H1 (cell line): Measurements from ENCODE around the gene ZNF609. TPM values are rescaled to one million over a fixed set of nuclear protein-coding genes. Genes with fewer than 3 reads are reported as not detected.

Experiments
- CTCF ChIA-PET: fragments of 300-600 bp; sonication (Branson Sonifier 250); formaldehyde crosslinking; loops from one replicate; lab custom pipeline; 2021; ENCODE audit not compliant: partially characterized antibody; lab: Charles Lee
- POLR2A ChIA-PET: fragments of 300-600 bp; sonication (Branson Sonifier 250); formaldehyde crosslinking; loops from one replicate; lab custom pipeline; 2021; ENCODE audit warnings: inconsistent platforms; ENCODE audit not compliant: partially characterized antibody; lab: Charles Lee
- DNase-seq, 2 experiments: peaks; one replicate each; pipeline versions ENCODE4 v3.0.0 to v3.0.0-alpha.2; 2010 to 2022; ENCODE audit warnings: low spot score in 2 of 2, low read depth in 1 of 2, mixed read lengths in 1 of 2
- FAIRE-seq: peaks from 2 replicates; lab custom pipeline; 2011; peaks lifted over from hg19 to GRCh38; lab: Jason Lieb, UNC
- H2AFZ ChIP-seq: 2 replicates; pipeline ENCODE4 v1.8.1; 2012; ENCODE audit warnings: low read length, inconsistent platforms
- H2AK5ac ChIP-seq: 2 replicates; pipeline ENCODE4 v1.6.1; 2013; ENCODE audit warnings: low read depth, low read length
- H2BK120ac ChIP-seq: replicated peaks from 2 replicates; pipeline ENCODE3; 2013; ENCODE audit warnings: low read depth, low read length, inconsistent platforms
- H2BK12ac ChIP-seq: 2 replicates; pipeline ENCODE4 v1.6.1; 2013; ENCODE audit warnings: low read depth, low read length
- H2BK15ac ChIP-seq: 2 replicates; pipeline ENCODE4 v1.6.1; 2013; ENCODE audit warnings: low read length
- H2BK20ac ChIP-seq: 2 replicates; pipeline ENCODE4 v1.6.1; 2013; ENCODE audit warnings: low read length
- H2BK5ac ChIP-seq: 2 replicates; pipeline ENCODE4 v1.6.1; 2013; ENCODE audit warnings: low read depth, low read length
- H3K14ac ChIP-seq: 2 replicates; pipeline ENCODE4 v1.6.1; 2013; ENCODE audit warnings: inconsistent platforms; ENCODE audit not compliant: insufficient read length
- H3K18ac ChIP-seq: 2 replicates; pipeline ENCODE4 v1.6.1; 2013; ENCODE audit warnings: low read length; ENCODE audit errors: extremely low read depth
- H3K23ac ChIP-seq: 2 replicates; pipeline ENCODE4 v1.6.1; 2013; ENCODE audit warnings: inconsistent platforms; ENCODE audit not compliant: insufficient read length
- H3K23me2 ChIP-seq: 2 replicates; pipeline ENCODE4 v1.6.1; 2013; ENCODE audit warnings: low read depth, low read length
- H3K27ac ChIP-seq: 2 replicates; pipeline ENCODE4 v1.6.1; 2011; ENCODE audit warnings: low read depth, low read length, inconsistent platforms
- H3K27me3 ChIP-seq, 4 experiments: replicated peaks in 1 of 4; 1 replicate in 1 of 4; 2 replicates in 3 of 4; pipeline versions ENCODE4 v1.6.1 to v1.8.1; 2011 to 2013; ENCODE audit warnings: low read length in 3 of 4, mild to moderate bottlenecking in 3 of 4, inconsistent platforms in 2 of 4, mixed read lengths in 2 of 4, moderate library complexity in 1 of 4; ENCODE audit not compliant: control insufficient read depth in 3 of 4, insufficient read depth in 3 of 4; ENCODE audit errors: extremely low read depth in 1 of 4
- H3K36me3 ChIP-seq, 4 experiments: 2 replicates each; pipeline versions ENCODE4 v1.6.1 to v1.8.1; 2011 to 2013; ENCODE audit warnings: mild to moderate bottlenecking in 4 of 4, low read length in 3 of 4, moderate library complexity in 2 of 4, control low read depth in 1 of 4, inconsistent platforms in 1 of 4; ENCODE audit not compliant: insufficient read depth in 4 of 4, control insufficient read depth in 2 of 4
- H3K4ac ChIP-seq: replicated peaks from 2 replicates; pipeline ENCODE3; 2013; ENCODE audit warnings: low read length, low read depth, mixed read lengths, inconsistent platforms; ENCODE audit not compliant: insufficient read length
- H3K4me1 ChIP-seq, 4 experiments: replicated peaks in 1 of 4; 1 replicate in 1 of 4; 2 replicates in 3 of 4; pipeline versions ENCODE4 v1.6.1 to v1.8.1; 2011 to 2013; ENCODE audit warnings: low read length in 3 of 4, inconsistent platforms in 2 of 4, mixed read lengths in 1 of 4; ENCODE audit not compliant: insufficient read depth in 4 of 4, control insufficient read depth in 3 of 4
- H3K4me2 ChIP-seq, 2 experiments: 2 replicates each; pipeline versions ENCODE4 v1.6.1 to v1.8.1; 2011 to 2013; ENCODE audit warnings: low read depth in 2 of 2, low read length in 2 of 2, control low read depth in 1 of 2, inconsistent platforms in 1 of 2, mild to moderate bottlenecking in 1 of 2; ENCODE audit not compliant: insufficient read depth in 1 of 2
- H3K4me3 ChIP-seq, 4 experiments: fragments of 200-600, 300-600 bp in 1 of 4; sonication (generic), shearing (Covaris generic), sonication (Bioruptor Twin) in 1 of 4; 2 replicates each; pipeline versions ENCODE4 v1.5.1 to v1.8.1; 2011 to 2016; ENCODE audit warnings: low read length in 4 of 4, low read depth in 3 of 4, control low read depth in 2 of 4, inconsistent platforms in 2 of 4, mild to moderate bottlenecking in 2 of 4, mixed read lengths in 1 of 4, moderate library complexity in 1 of 4; ENCODE audit not compliant: insufficient read depth in 2 of 4; ENCODE audit errors: extremely low read depth in 1 of 4
- H3K56ac ChIP-seq: replicated peaks from 2 replicates; pipeline ENCODE3; 2013; ENCODE audit warnings: low read depth, mild to moderate bottlenecking, mixed read lengths, low read length, inconsistent platforms; ENCODE audit not compliant: insufficient read length
- H3K79me1 ChIP-seq: 2 replicates; pipeline ENCODE4 v1.6.1; 2013; ENCODE audit warnings: low read depth, low read length, control low read depth
- H3K79me2 ChIP-seq, 2 experiments: 2 replicates each; pipeline versions ENCODE4 v1.6.1 to v1.8.1; 2012 to 2013; ENCODE audit warnings: low read length in 2 of 2, mild to moderate bottlenecking in 2 of 2, inconsistent platforms in 1 of 2; ENCODE audit not compliant: insufficient read depth in 2 of 2, control insufficient read depth in 1 of 2
- H3K9ac ChIP-seq, 4 experiments: replicated peaks in 1 of 4; 1 replicate in 1 of 4; 2 replicates in 3 of 4; pipeline versions ENCODE4 v1.6.1 to v1.8.1; 2011 to 2013; ENCODE audit warnings: low read depth in 3 of 4, low read length in 3 of 4, control low read depth in 2 of 4, mild to moderate bottlenecking in 2 of 4, moderate library complexity in 2 of 4, inconsistent platforms in 1 of 4; ENCODE audit errors: extremely low read depth in 1 of 4
- H3K9me3 ChIP-seq, 2 experiments: 2 replicates each; pipeline versions ENCODE4 v1.6.1 to v1.8.1; 2012 to 2013; ENCODE audit warnings: mild to moderate bottlenecking in 2 of 2, moderate library complexity in 2 of 2, control low read depth in 1 of 2, inconsistent platforms in 1 of 2, low read depth in 1 of 2, low read length in 1 of 2, mixed read lengths in 1 of 2; ENCODE audit not compliant: insufficient read depth in 2 of 2
- H4K20me1 ChIP-seq, 2 experiments: replicated peaks in 1 of 2; 2 replicates each; pipeline versions ENCODE3 to v1.8.1; 2011 to 2013; ENCODE audit warnings: inconsistent platforms in 2 of 2, low read length in 2 of 2, mild to moderate bottlenecking in 1 of 2; ENCODE audit not compliant: insufficient read depth in 2 of 2, control insufficient read depth in 1 of 2
- H4K5ac ChIP-seq: 2 replicates; pipeline ENCODE4 v1.6.1; 2013; ENCODE audit warnings: low read length, low read depth, mixed read lengths, inconsistent platforms; ENCODE audit not compliant: insufficient read length
- H4K8ac ChIP-seq: 2 replicates; pipeline ENCODE4 v1.8.0; 2013; ENCODE audit warnings: mild to moderate bottlenecking, moderate library complexity, low read length, inconsistent platforms; ENCODE audit not compliant: insufficient read depth; ENCODE audit errors: extremely low read depth
- H4K91ac ChIP-seq: replicated peaks from 2 replicates; pipeline ENCODE3; 2013; ENCODE audit warnings: low read length, mixed read lengths, inconsistent platforms; ENCODE audit not compliant: insufficient read length
- BRCA1 ChIP-seq: IDR thresholded peaks from 2 replicates; pipeline ENCODE4 v1.6.1; 2012; ENCODE audit warnings: low read depth, low read length, improper control_type of control experiment
- CBX5 ChIP-seq: fragments of 300-800, 300-1000 bp; sonication (generic); IDR thresholded peaks from 2 replicates; pipeline ENCODE4 v1.7.1; 2016; ENCODE audit warnings: antibody characterized with exemption, low read length, low read depth
- CREB1 ChIP-seq: IDR thresholded peaks from 2 replicates; pipeline ENCODE4 v1.6.1; 2012; ENCODE audit warnings: inconsistent platforms
- NANOG ChIP-seq: IDR thresholded peaks from 2 replicates; pipeline ENCODE4 v1.6.1; 2011; ENCODE audit warnings: low read length, low read depth, mild to moderate bottlenecking, inconsistent platforms; ENCODE audit not compliant: insufficient read depth, poor library complexity, severe bottlenecking
- RBBP5 ChIP-seq: IDR thresholded peaks from 2 replicates; pipeline ENCODE4 v1.7.1; 2012; ENCODE audit warnings: low read depth, mild to moderate bottlenecking, inconsistent platforms, low read length, moderate library complexity, borderline replicate concordance
- SP1 ChIP-seq: IDR thresholded peaks from 2 replicates; pipeline ENCODE4 v1.6.1; 2011; ENCODE audit warnings: low read depth, low read length
- WGBS, 2 experiments: shearing (Covaris generic) in 1 of 2; methylation state at CpG; one replicate each; pipeline versions ENCODE4 v1.1.6 to v1.1.7; 2013 to 2015; ENCODE audit warnings: low lambda C conversion rate in 2 of 2, mixed read lengths in 2 of 2, inconsistent platforms in 1 of 2, low coverage in 1 of 2, missing lambda C conversion rate in 1 of 2; ENCODE audit not compliant: insufficient replicate concordance in 2 of 2, insufficient coverage in 1 of 2, insufficient read length in 1 of 2; ENCODE audit errors: extremely low coverage in 1 of 2, missing lambda C conversion rate in 1 of 2; 5-methylcytosine and 5-hydroxymethylcytosine counted together
- polyA plus RNA-seq, 7 experiments: library from polyadenylated mRNA; depleted of rRNA in 3 of 7; stranded (reverse) in 5 of 7; unstranded in 2 of 7; fragments of >200 nt in 5 of 7; fragments of 200-250 nt in 2 of 7; gene quantifications; 1 replicate in 5 of 7; 2 replicates in 1 of 7; 4 replicates in 1 of 7; pipeline versions ENCODE4 v1.2.1 to v1.2.3, GENCODE V29; 2011 to 2013; ENCODE audit warnings: missing spikeins in 2 of 7, mixed read lengths in 2 of 7
- total RNA-seq: library from RNA; stranded (reverse); fragmentation: NEBNext Ultra II Directional; extraction: Animal tissue kit (Norgen Biotek cat#: 25700); gene quantifications from 2 replicates; pipeline ENCODE4 v1.2.1, GENCODE V29; 2021

The ZNF609 gene
- total and polyA plus RNA-seq, 2 of the 8 experiments (the other 6 are each of a cell fraction or from before 2014, with no cell fraction given), result 15.5 to 47.8 TPM

DNA sequence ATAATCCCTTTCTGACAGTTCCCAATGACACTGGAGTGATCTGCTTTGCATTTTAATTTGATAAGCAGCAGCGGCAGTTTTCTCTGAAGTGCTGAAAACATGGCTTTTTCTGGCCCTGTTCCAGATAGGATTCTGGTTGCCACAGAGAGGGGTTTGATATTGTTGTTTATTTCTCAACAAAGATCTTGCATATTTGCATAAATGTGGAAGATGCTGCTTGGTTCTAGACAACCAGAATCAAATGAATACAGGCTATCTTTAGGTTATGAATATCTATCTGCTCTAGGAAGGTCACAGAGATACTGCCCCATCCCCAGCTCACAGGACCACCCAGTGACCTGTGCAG, 137.1 kb downstream of the ZNF609 start:
- H3K23ac ChIP-seq, result no peak overlapping the region
- no peak overlapping the region for H4K91ac ChIP-seq
- H4K5ac ChIP-seq, result no peak overlapping the region
- H3K27me3 ChIP-seq, result no peaks in the 10 kb centered on the region
- no peaks in the 10 kb centered on the region for H3K9me3 ChIP-seq
- H3K4me3 ChIP-seq, result no peak overlapping the region
- H2AK5ac ChIP-seq, result no peak overlapping the region
- H4K20me1 ChIP-seq, result peaks cover 3 to 4% of the 10 kb centered on the region in 2 experiments
- no peak overlapping the region for H2BK5ac ChIP-seq
- peaks cover 2 to 10% (median 5%) of the 10 kb centered on the region in 4 experiments; a peak in 5 of 7 replicates for H3K4me1 ChIP-seq
- no peak overlapping the region for H3K18ac ChIP-seq
- no peak overlapping the region for H2BK120ac ChIP-seq
- no peak overlapping the region for H2BK15ac ChIP-seq
- no peak overlapping the region for H3K4ac ChIP-seq
- FAIRE-seq (no peak), DNase-seq (no peak)
- POLR2A ChIA-PET, result no interaction called here
- H2BK12ac ChIP-seq, result no peak overlapping the region
- H4K8ac ChIP-seq, result no peak overlapping the region
- H3K79me1 ChIP-seq, result peaks cover 3% of the 10 kb centered on the region; the same call in 1 of the 2 replicates
- H3K9ac ChIP-seq, result no peak overlapping the region
- H3K23me2 ChIP-seq, result no peaks in the 10 kb centered on the region
- no peak overlapping the region for H2AFZ ChIP-seq
- H3K36me3 ChIP-seq, result no peaks in the 10 kb centered on the region
- TF ChIP-seq RBBP5, result no peak
- no peak for TF ChIP-seq NANOG
- TF ChIP-seq CBX5, result no peak
- TF ChIP-seq BRCA1, result no peak
- TF ChIP-seq CREB1, result no peak
- no peak for TF ChIP-seq SP1
- TF ChIP-seq, all 59 proteins: peak for 0
- Histone ChIP-seq H3K27ac (no peak overlapping the region), H3K4me2 (peak overlapping the region in 1 of 2 experiments; percentile 24; a peak in 1 of 4 replicates), H3K79me2 (peaks cover 0 to 72% of the 10 kb centered on the region in 2 experiments; a peak in 3 of 4 replicates), H2BK20ac (no peak overlapping the region), H3K56ac (no peak overlapping the region), H3K14ac (no peak overlapping the region)
- CTCF ChIA-PET, result interaction anchor here (0.6 to 1.0 kb wide), 2 partner anchors 42 to 263 kb away, joined by 3 read pairs; no protein-coding TSS in a partner anchor
- 75% methylated on average over 1 of the region's 1 CpG; no CpG with 5 or more reads in 1 of the 2 experiments for WGBS, 2 experiments
